ENCODE measurements around the gene TMEM156. TPM values are rescaled to one million over a fixed set of nuclear protein-coding genes. Genes with fewer than 3 reads are reported as not detected.
A peak's percentile ranks its signal among the peaks of the same experiment; 100 is the strongest.

Gene TMEM156
- polyA plus RNA-seq, 1 experiment: 0.07 TPM

GRCh38 chr4:38980903-38981676 is 51.1 kb downstream of the TMEM156 start:
- POLR2A ChIA-PET: no interaction called here
- H3K4me3 ChIP-seq (ENCODE audit: low read depth, low read length): no peak overlapping the region

GRCh38 chr4:38979511-38980230 is 52.5 kb downstream of the TMEM156 start:
- TF ChIP-seq CTCF (IDR thresholded peaks at IDR 0.05; ENCODE audit: insufficient read depth, low read depth, low read length): no peak
- POLR2A ChIA-PET: interaction anchor here (0.5 kb wide), 1 partner anchor 1244 kb away, joined by 19 read pairs; no protein-coding TSS in a partner anchor

More at GRCh38 chr4:38980903-38981676, 51.1 kb downstream of the TMEM156 start:
- Histone ChIP-seq H3K27me3 (ENCODE audit: control insufficient read depth, insufficient read depth, low read length) (no peaks in the 10 kb centered on the region), H3K36me3 (ENCODE audit: control insufficient read depth, insufficient read depth, low read length) (no peaks in the 10 kb centered on the region)
- no peak for TF ChIP-seq CTCF (IDR thresholded peaks at IDR 0.05; ENCODE audit: insufficient read depth, low read depth, low read length)
- peak; percentile 88 for DNase-seq (ENCODE audit: low read depth)
- CTCF ChIA-PET: interaction anchor here (0.6 to 1.0 kb wide), 2 partner anchors 14 to 64 kb away, joined by 3 to 4 read pairs; no protein-coding TSS in a partner anchor

GRCh38 chr4:38979081-38979480 is 53.1 kb downstream of the TMEM156 start:
- Histone ChIP-seq H3K4me3 (ENCODE audit: low read depth, low read length) (no peak overlapping the region), H3K36me3 (ENCODE audit: control insufficient read depth, insufficient read depth, low read length) (no peaks in the 10 kb centered on the region), H3K27me3 (ENCODE audit: control insufficient read depth, insufficient read depth, low read length) (no peaks in the 10 kb centered on the region)
- ChIA-PET CTCF (no interaction called here), POLR2A (no interaction called here)
- DNase-seq (ENCODE audit: low read depth): no peak
- no peak for TF ChIP-seq CTCF (IDR thresholded peaks at IDR 0.05; ENCODE audit: insufficient read depth, low read depth, low read length)

More at GRCh38 chr4:38979511-38980230, 52.5 kb downstream of the TMEM156 start:
- no peaks in the 10 kb centered on the region for H3K27me3 ChIP-seq (ENCODE audit: control insufficient read depth, insufficient read depth, low read length)
- H3K4me3 ChIP-seq (ENCODE audit: low read depth, low read length): no peak overlapping the region
- CTCF ChIA-PET: interaction anchor here (0.6 kb wide), 1 partner anchor 115 kb away, joined by 3 read pairs; no protein-coding TSS in a partner anchor
- no peaks in the 10 kb centered on the region for H3K36me3 ChIP-seq (ENCODE audit: control insufficient read depth, insufficient read depth, low read length)
- DNase-seq (ENCODE audit: low read depth): peak; percentile 20

GRCh38 chr4:38976308-38976707 is 55.9 kb downstream of the TMEM156 start:
- POLR2A ChIA-PET: no interaction called here
- no peak for TF ChIP-seq CTCF (IDR thresholded peaks at IDR 0.05; ENCODE audit: insufficient read depth, low read depth, low read length)
- Histone ChIP-seq H3K27me3 (ENCODE audit: control insufficient read depth, insufficient read depth, low read length) (no peaks in the 10 kb centered on the region), H3K36me3 (ENCODE audit: control insufficient read depth, insufficient read depth, low read length) (no peaks in the 10 kb centered on the region), H3K4me3 (ENCODE audit: low read depth, low read length) (no peak overlapping the region)
- CTCF ChIA-PET: no interaction called here
- no peak for DNase-seq (ENCODE audit: low read depth)

- Histone ChIP-seq H3K36me3 (ENCODE audit: control insufficient read depth, insufficient read depth, low read length) (no peaks in the 10 kb centered on the region), H3K4me3 (ENCODE audit: low read depth, low read length) (no peak overlapping the region), H3K27me3 (ENCODE audit: control insufficient read depth, insufficient read depth, low read length) (no peaks in the 10 kb centered on the region)
- ChIA-PET CTCF (no interaction called here), POLR2A (no interaction called here)
- TF ChIP-seq CTCF (IDR thresholded peaks at IDR 0.05; ENCODE audit: insufficient read depth, low read depth, low read length): no peak
- no peak for DNase-seq (ENCODE audit: low read depth)
Observed at GRCh38 chr4:38968668-38969067, 63.5 kb downstream of the TMEM156 start.
